HCT116 (cell line): ENCODE measurements around the gene SPOPL. TPM values are rescaled to one million over a fixed set of nuclear protein-coding genes. Genes with fewer than 3 reads are reported as not detected.

Experiments used
- ATAC-seq: fragments of 200-7000 bp; cut with Tn5 transposase; 2 replicates; pipeline ENCODE4 v1.9.1; 2020; ENCODE audit warnings: mild to moderate bottlenecking, moderate library complexity
- BruUV-seq: library from RNA; stranded (reverse); fragments of 400-500 nt; replicated peaks from 2 replicates; lab custom pipeline; 2021; lab: Mats Ljungman, UMichigan
- CTCF ChIA-PET: fragments of 300-600 bp; sonication (Branson Sonifier 250); formaldehyde crosslinking; loops from one replicate; lab custom pipeline; 2021; ENCODE audit warnings: antibody characterized with exemption; lab: Charles Lee
- POLR2A ChIA-PET: fragments of 300-600, 350-600 bp; sonication (Branson Sonifier 250); formaldehyde crosslinking; loops from one replicate; lab custom pipeline; 2021; ENCODE audit warnings: antibody characterized with exemption; lab: Charles Lee
- RAD21 ChIA-PET, 2 experiments: fragments of 300-600 bp; sonication (Branson Sonifier 250); formaldehyde crosslinking; loops; one replicate each; lab custom pipeline; 2023; ENCODE audit warnings: low total read pairs in 2 of 2; ENCODE audit not compliant: uncharacterized antibody in 2 of 2, unreplicated experiment in 2 of 2, low non-redundant PET in 1 of 2; lab: Charles Lee
- DNase-seq: peaks from one replicate; pipeline ENCODE4 v3.0.0-alpha.2; 2010; ENCODE audit warnings: low read depth, low spot score
- H2AFZ ChIP-seq: fragments of 200-600 bp; shearing (Covaris generic), sonication (generic); 2 replicates; pipeline ENCODE4 v1.6.1; 2017; ENCODE audit warnings: low read depth, mixed run types, mixed read lengths, antibody characterized with exemption, low read length; ENCODE audit not compliant: poor library complexity, severe bottlenecking
- H3K27ac ChIP-seq: 2 replicates; pipeline ENCODE4 v1.5.1; 2012; ENCODE audit warnings: low read depth, low read length
- H3K27me3 ChIP-seq: fragments of 200-600 bp; sonication (generic); 2 replicates; pipeline ENCODE4 v1.6.1; 2016; ENCODE audit warnings: mixed run types, low read length, mixed read lengths; ENCODE audit not compliant: insufficient read depth
- H3K36me3 ChIP-seq, 2 experiments: fragments of 200-500 bp in 1 of 2; fragments of 200-600 bp in 1 of 2; sonication (Bioruptor generic) in 1 of 2; sonication (generic) in 1 of 2; 2 replicates each; pipeline versions ENCODE4 v1.5.1 to v1.6.1; 2014 to 2016; ENCODE audit warnings: low read length in 2 of 2, inconsistent platforms in 1 of 2, mixed read lengths in 1 of 2, mixed run types in 1 of 2; ENCODE audit not compliant: insufficient read depth in 2 of 2, control insufficient read depth in 1 of 2
- H3K4me1 ChIP-seq, 2 experiments: fragments of 200-600 bp in 1 of 2; sonication (generic) in 1 of 2; 2 replicates each; pipeline versions ENCODE4 v1.5.1 to v1.6.1; 2012 to 2017; ENCODE audit warnings: low read length in 2 of 2, inconsistent platforms in 1 of 2, mild to moderate bottlenecking in 1 of 2, mixed read lengths in 1 of 2, mixed run types in 1 of 2, moderate library complexity in 1 of 2; ENCODE audit not compliant: insufficient read depth in 2 of 2, control insufficient read depth in 1 of 2
- H3K4me2 ChIP-seq: fragments of 200-600 bp; sonication (generic); 2 replicates; pipeline ENCODE4 v1.6.1; 2017; ENCODE audit warnings: mixed run types, low read length, mixed read lengths
- H3K4me3 ChIP-seq, 2 experiments: fragments of 200-600 bp in 1 of 2; sonication (generic) in 1 of 2; replicated peaks in 1 of 2; 2 replicates each; pipeline ENCODE4 v1.5.1; 2011 to 2016; ENCODE audit warnings: low read length in 2 of 2, control low read depth in 1 of 2, low read depth in 1 of 2, mild to moderate bottlenecking in 1 of 2, mixed read lengths in 1 of 2, mixed run types in 1 of 2
- H3K79me2 ChIP-seq: fragments of 200-600 bp; sonication (generic); 2 replicates; pipeline ENCODE4 v1.6.1; 2017; ENCODE audit warnings: mild to moderate bottlenecking, mixed run types, low read length, moderate library complexity, mixed read lengths; ENCODE audit not compliant: insufficient read depth
- H3K9ac ChIP-seq: fragments of 200-600 bp; sonication (generic); 2 replicates; pipeline ENCODE4 v1.6.1; 2016; ENCODE audit warnings: low read length, mixed read lengths
- H3K9me2 ChIP-seq: fragments of 200-600 bp; sonication (generic), shearing (Covaris generic); 2 replicates; pipeline ENCODE4 v1.6.1; 2017; ENCODE audit warnings: mixed run types, mild to moderate bottlenecking, moderate library complexity; ENCODE audit not compliant: insufficient read depth
- H3K9me3 ChIP-seq, 2 experiments: fragments of 200-500 bp in 1 of 2; fragments of 200-600 bp in 1 of 2; sonication (Bioruptor generic) in 1 of 2; sonication (generic) in 1 of 2; 2 replicates each; pipeline ENCODE4 v1.6.1; 2014 to 2017; ENCODE audit warnings: low read length in 2 of 2, mixed read lengths in 2 of 2, inconsistent platforms in 1 of 2, low read depth in 1 of 2, mild to moderate bottlenecking in 1 of 2, mixed run types in 1 of 2, moderate library complexity in 1 of 2; ENCODE audit not compliant: control insufficient read depth in 1 of 2, insufficient read depth in 1 of 2
- H4K20me1 ChIP-seq: fragments of 200-600 bp; sonication (generic), shearing (Covaris generic); 2 replicates; pipeline ENCODE4 v1.6.1; 2017; ENCODE audit warnings: mixed run types, mild to moderate bottlenecking, moderate library complexity; ENCODE audit not compliant: insufficient read depth
- EGR1 ChIP-seq: IDR thresholded peaks from 2 replicates; pipeline ENCODE4 v1.6.1; 2012; ENCODE audit warnings: low read depth
- SRF ChIP-seq: IDR thresholded peaks from 2 replicates; pipeline ENCODE4 v1.6.1; 2012; ENCODE audit warnings: low read depth
- intact Hi-C: fragments of 100-400 bp; cut with micrococcal nuclease; formaldehyde crosslinking; loops from 2 replicates; pipeline ENCODE4 v1.10.0; 2022
- total RNA-seq: library from RNA; stranded (reverse); gene quantifications from one replicate; pipeline ENCODE4 v1.2.1, GENCODE V29; 2021; ENCODE audit not compliant: unreplicated experiment
- TF ChIP-seq, protein P1 (sequence below), 3 experiments: fragments of 200-600 bp in 1 of 3; sonication (generic) in 1 of 3; IDR thresholded peaks in 2 of 3; conservative IDR thresholded peaks in 1 of 3; 2 replicates each; pipeline ENCODE4 v1.5.1; 2012 to 2017; ENCODE audit warnings: low read depth in 2 of 3, low read length in 2 of 3, antibody characterized with exemption in 1 of 3, borderline replicate concordance in 1 of 3, control low read depth in 1 of 3, mild to moderate bottlenecking in 1 of 3, mixed read lengths in 1 of 3, mixed run types in 1 of 3, moderate library complexity in 1 of 3; ENCODE audit not compliant: insufficient read depth in 1 of 3

The SPOPL gene
- total RNA-seq, 1 experiment from 2014 or later, result 48.3 TPM

DNA sequence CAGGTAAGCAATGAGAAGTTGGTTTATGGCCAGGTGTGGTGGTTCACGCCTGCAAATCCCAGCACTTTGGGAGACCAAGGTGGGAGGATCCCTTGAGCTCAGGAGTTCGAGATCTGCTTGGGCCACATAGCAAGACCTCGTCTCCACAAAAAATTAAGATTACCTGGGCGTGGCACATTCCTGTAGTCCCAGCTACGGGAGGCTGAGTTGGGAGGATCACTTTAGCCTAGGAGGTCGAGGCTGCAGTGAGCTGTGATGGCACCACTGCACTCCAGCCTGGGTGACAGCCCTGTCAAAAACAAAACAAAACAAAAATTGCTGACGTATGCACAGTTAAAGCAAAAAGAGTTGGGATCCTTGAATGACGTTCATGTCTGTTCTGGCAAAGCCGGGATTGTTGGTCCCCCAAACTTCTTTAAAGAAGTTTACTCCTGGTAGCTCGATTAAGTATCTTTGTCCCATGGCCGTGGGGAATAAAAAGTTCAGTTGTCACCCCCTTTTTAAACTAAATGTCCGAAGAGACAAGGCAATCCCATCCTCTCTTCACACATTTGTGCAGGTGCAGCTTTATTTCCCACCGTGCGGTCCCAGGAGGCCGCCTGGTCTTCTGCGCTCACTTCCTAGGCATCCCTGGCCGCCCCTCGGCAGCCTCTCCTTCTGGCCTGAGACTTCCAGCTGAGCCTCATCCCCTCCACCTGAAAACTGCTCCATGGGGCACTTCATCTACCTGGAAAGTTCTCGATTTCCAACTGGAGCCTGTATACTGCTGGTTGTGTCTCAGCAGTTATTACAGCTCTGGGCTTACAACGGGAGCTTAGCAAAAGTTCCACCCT lies 762 bp upstream of the SPOPL start:
- no peaks in the 10 kb centered on the region for H3K36me3 ChIP-seq
- no peaks in the 10 kb centered on the region for H3K9me3 ChIP-seq
- H3K27ac ChIP-seq, result peak overlapping the region; percentile 76
- no peaks in the 10 kb centered on the region for H3K9me2 ChIP-seq
- DNase-seq, result no peak
- peaks cover 44% of the 10 kb centered on the region for H3K79me2 ChIP-seq
- ChIA-PET CTCF (no interaction called here), RAD21 (no interaction called here), POLR2A (interaction anchor here (1.0 to 1.4 kb wide), 3 partner anchors 9 to 27 kb away, joined by 3 to 6 read pairs (median 3); no protein-coding TSS in a partner anchor)
- TSS peak; percentile 64 for BruUV-seq
- peak overlapping the region; percentile 82 for H3K9ac ChIP-seq
- peak overlapping the region; percentile 59 for H2AFZ ChIP-seq
- H3K4me2 ChIP-seq, result peak overlapping the region; percentile 96
- ATAC-seq, result peak; percentile 27
- no peaks in the 10 kb centered on the region for H3K27me3 ChIP-seq
- peaks cover 13 to 32% of the 10 kb centered on the region in 2 experiments; a peak in 3 of 4 replicates for H3K4me1 ChIP-seq
- no peak for TF ChIP-seq EGR1
- TF ChIP-seq, protein P1, sequence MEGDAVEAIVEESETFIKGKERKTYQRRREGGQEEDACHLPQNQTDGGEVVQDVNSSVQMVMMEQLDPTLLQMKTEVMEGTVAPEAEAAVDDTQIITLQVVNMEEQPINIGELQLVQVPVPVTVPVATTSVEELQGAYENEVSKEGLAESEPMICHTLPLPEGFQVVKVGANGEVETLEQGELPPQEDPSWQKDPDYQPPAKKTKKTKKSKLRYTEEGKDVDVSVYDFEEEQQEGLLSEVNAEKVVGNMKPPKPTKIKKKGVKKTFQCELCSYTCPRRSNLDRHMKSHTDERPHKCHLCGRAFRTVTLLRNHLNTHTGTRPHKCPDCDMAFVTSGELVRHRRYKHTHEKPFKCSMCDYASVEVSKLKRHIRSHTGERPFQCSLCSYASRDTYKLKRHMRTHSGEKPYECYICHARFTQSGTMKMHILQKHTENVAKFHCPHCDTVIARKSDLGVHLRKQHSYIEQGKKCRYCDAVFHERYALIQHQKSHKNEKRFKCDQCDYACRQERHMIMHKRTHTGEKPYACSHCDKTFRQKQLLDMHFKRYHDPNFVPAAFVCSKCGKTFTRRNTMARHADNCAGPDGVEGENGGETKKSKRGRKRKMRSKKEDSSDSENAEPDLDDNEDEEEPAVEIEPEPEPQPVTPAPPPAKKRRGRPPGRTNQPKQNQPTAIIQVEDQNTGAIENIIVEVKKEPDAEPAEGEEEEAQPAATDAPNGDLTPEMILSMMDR (IDR thresholded peaks at IDR 0.05 in 2 of 3, conservative IDR thresholded peaks at IDR 0.05 in 1 of 3; ENCODE audit: borderline replicate concordance in 1 of 3, insufficient read depth in 1 of 3, low read depth in 2 of 3, low read length in 2 of 3), result 0 out of 6 replicates have a peak, but pooled peaks of 1 of the 3 experiments have one; percentile 2
- TF ChIP-seq SRF, result 0 out of 2 replicates have a peak, but pooled peaks have one; percentile 8
- peak overlapping the region; percentile 66 to 72 for H3K4me3 ChIP-seq
- intact Hi-C loops, result loop anchor here (5.0 kb wide), 1 partner anchor 79 kb away; no protein-coding TSS in a partner anchor
- H4K20me1 ChIP-seq, result no peaks in the 10 kb centered on the region; the same call in 1 of the 2 replicates
